Activated T-cell treated with anti-CD3 and anti-CD28 coated beads for 1 hour (primary cell): Measurements from ENCODE around the gene CLSTN2.
"Not testable (repeated sequence)": the region's sequence is repeated elsewhere in the genome, so short reads cannot be mapped to it uniquely, and the experiment has no call there.

Experiments
- DNase-seq: peaks from one replicate; pipeline ENCODE4 v3.0.0-alpha.2; 2020; ENCODE audit warnings: low read depth

CLSTN2 gene

GRCh38 chr3:140423146-140423545 lies 488.2 kb downstream of the CLSTN2 start:
- DNase-seq = no peak

GRCh38 chr3:140423574-140423973 lies 488.6 kb downstream of the CLSTN2 start:
- DNase-seq = not testable (repeated sequence)

GRCh38 chr3:140424211-140424610 lies 489.2 kb downstream of the CLSTN2 start:
- DNase-seq = no peak

- no peak for DNase-seq
Measured at GRCh38 chr3:140424726-140425125, 489.7 kb downstream of the CLSTN2 start.

GRCh38 chr3:140427786-140428185 lies 492.8 kb downstream of the CLSTN2 start:
- DNase-seq = no peak

GRCh38 chr3:140428380-140428779 lies 493.4 kb downstream of the CLSTN2 start:
- no peak for DNase-seq

GRCh38 chr3:140429791-140430190 lies 494.8 kb downstream of the CLSTN2 start:
- no peak for DNase-seq

GRCh38 chr3:140430494-140430893 lies 495.5 kb downstream of the CLSTN2 start:
- no peak for DNase-seq

GRCh38 chr3:140432229-140432669 lies 497.3 kb downstream of the CLSTN2 start:
- no peak for DNase-seq

- no peak for DNase-seq
Measured at GRCh38 chr3:140433431-140433830, 498.4 kb downstream of the CLSTN2 start.

GRCh38 chr3:140434261-140434905 lies 499.4 kb downstream of the CLSTN2 start:
- no peak for DNase-seq

GRCh38 chr3:140436421-140436820 lies 501.4 kb downstream of the CLSTN2 start:
- no peak for DNase-seq

- no peak for DNase-seq
Measured at GRCh38 chr3:140438736-140439470, 503.9 kb downstream of the CLSTN2 start.

GRCh38 chr3:140439527-140439926 lies 504.5 kb downstream of the CLSTN2 start:
- no peak for DNase-seq

GRCh38 chr3:140440446-140440845 lies 505.5 kb downstream of the CLSTN2 start:
- no peak for DNase-seq

GRCh38 chr3:140441006-140441405 lies 506.0 kb downstream of the CLSTN2 start:
- no peak for DNase-seq

GRCh38 chr3:140442621-140443020 lies 507.6 kb downstream of the CLSTN2 start:
- no peak for DNase-seq

GRCh38 chr3:140443073-140443472 lies 508.1 kb downstream of the CLSTN2 start:
- no peak for DNase-seq

GRCh38 chr3:140443806-140444205 lies 508.8 kb downstream of the CLSTN2 start:
- DNase-seq = no peak

GRCh38 chr3:140446734-140447133 lies 511.7 kb downstream of the CLSTN2 start:
- no peak for DNase-seq

- no peak for DNase-seq
Measured at GRCh38 chr3:140447136-140447535, 512.2 kb downstream of the CLSTN2 start.

GRCh38 chr3:140448001-140448400 lies 513.0 kb downstream of the CLSTN2 start:
- no peak for DNase-seq

- DNase-seq = no peak
Measured at GRCh38 chr3:140449413-140450256, 514.6 kb downstream of the CLSTN2 start.
